ACC112 (cell line): ENCODE measurements around the gene CHPT1.
"Not testable (repeated sequence)": the region's sequence is repeated elsewhere in the genome, so short reads cannot be mapped to it uniquely, and the experiment has no call there.

Experiments
- H2AFZ ChIP-seq: fragments of 200-600 bp; sonication (generic); one replicate; pipeline ENCODE4 v1.6.0; 2017; ENCODE audit warnings: antibody characterized with exemption, low read length; ENCODE audit not compliant: unreplicated experiment
- H3K27ac ChIP-seq: fragments of 200-600 bp; sonication (generic); 2 replicates; pipeline ENCODE4 v1.5.1; 2014; ENCODE audit warnings: low read depth, mild to moderate bottlenecking, antibody characterized with exemption, low read length, moderate library complexity
- H3K27me3 ChIP-seq: fragments of 200-600 bp; sonication (generic); 2 replicates; pipeline ENCODE4 v1.6.1; 2014; ENCODE audit warnings: mild to moderate bottlenecking, antibody characterized with exemption, low read length, moderate library complexity, mixed read lengths; ENCODE audit not compliant: insufficient read depth
- H3K36me3 ChIP-seq: fragments of 200-600 bp; sonication (generic); 2 replicates; pipeline ENCODE4 v1.6.1; 2016; ENCODE audit warnings: mild to moderate bottlenecking, antibody characterized with exemption, low read length, moderate library complexity, mixed read lengths; ENCODE audit not compliant: insufficient read depth
- H3K4me1 ChIP-seq: fragments of 200-600 bp; sonication (generic); one replicate; pipeline ENCODE4 v1.6.1; 2016; ENCODE audit warnings: low read length, mixed read lengths; ENCODE audit not compliant: insufficient read depth, unreplicated experiment, control insufficient read depth
- H3K4me3 ChIP-seq: fragments of 200-600 bp; sonication (generic); 2 replicates; pipeline ENCODE4 v1.5.1; 2014; ENCODE audit warnings: mild to moderate bottlenecking, low read depth, low read length
- H3K79me2 ChIP-seq: fragments of 200-600 bp; sonication (generic); one replicate; pipeline ENCODE4 v1.6.0; 2016; ENCODE audit warnings: low read length; ENCODE audit not compliant: control insufficient read depth, unreplicated experiment, insufficient read depth

The CHPT1 gene

GRCh38 chr12:101722392-101722791 lies 25.0 kb downstream of the CHPT1 start:
- Histone ChIP-seq H3K4me3 (no peak overlapping the region), H3K36me3 (no peaks in the 10 kb centered on the region; the same call in 1 of the 2 replicates), H3K27ac (no peak overlapping the region), H3K79me2 (no peaks in the 10 kb centered on the region), H3K4me1 (peaks cover 4% of the 10 kb centered on the region), H3K27me3 (no peaks in the 10 kb centered on the region), H2AFZ (no peak overlapping the region)

- Histone ChIP-seq H3K4me3 (no peak overlapping the region), H3K27me3 (no peaks in the 10 kb centered on the region), H3K4me1 (no peaks in the 10 kb centered on the region), H2AFZ (no peak overlapping the region), H3K27ac (no peak overlapping the region), H3K36me3 (no peaks in the 10 kb centered on the region; the same call in 1 of the 2 replicates), H3K79me2 (no peaks in the 10 kb centered on the region)
These were observed 29.7 kb downstream of the CHPT1 start for GRCh38 chr12:101727098-101727497.

GRCh38 chr12:101729842-101730241 lies 32.4 kb downstream of the CHPT1 start:
- no peak overlapping the region for H2AFZ ChIP-seq
- no peaks in the 10 kb centered on the region for H3K4me1 ChIP-seq
- no peaks in the 10 kb centered on the region for H3K79me2 ChIP-seq
- no peaks in the 10 kb centered on the region; the same call in 1 of the 2 replicates for H3K36me3 ChIP-seq
- H3K27ac ChIP-seq, result no peak overlapping the region
- no peaks in the 10 kb centered on the region for H3K27me3 ChIP-seq
- no peak overlapping the region for H3K4me3 ChIP-seq

- Histone ChIP-seq H3K4me3 (no peak overlapping the region), H3K36me3 (no peaks in the 10 kb centered on the region; the same call in 1 of the 2 replicates), H2AFZ (no peak overlapping the region), H3K27me3 (no peaks in the 10 kb centered on the region), H3K4me1 (no peaks in the 10 kb centered on the region), H3K27ac (no peak overlapping the region), H3K79me2 (no peaks in the 10 kb centered on the region)
These were observed 34.9 kb downstream of the CHPT1 start for GRCh38 chr12:101732318-101732717.

- Histone ChIP-seq H2AFZ (no peak overlapping the region), H3K27me3 (no peaks in the 10 kb centered on the region), H3K36me3 (no peaks in the 10 kb centered on the region), H3K4me1 (no peaks in the 10 kb centered on the region), H3K27ac (no peak overlapping the region), H3K79me2 (no peaks in the 10 kb centered on the region), H3K4me3 (no peak overlapping the region)
These were observed 35.7 kb downstream of the CHPT1 start for GRCh38 chr12:101733166-101733565.

GRCh38 chr12:101734482-101734881 lies 37.0 kb downstream of the CHPT1 start:
- H3K27me3 ChIP-seq, H3K79me2 ChIP-seq, H3K27ac ChIP-seq, H3K36me3 ChIP-seq, H2AFZ ChIP-seq, H3K4me1 ChIP-seq, H3K4me3 ChIP-seq: not testable (repeated sequence)

GRCh38 chr12:101737476-101737875 lies 40.0 kb downstream of the CHPT1 start:
- no peaks in the 10 kb centered on the region for H3K79me2 ChIP-seq
- no peak overlapping the region for H3K27ac ChIP-seq
- peaks cover 2% of the 10 kb centered on the region; the same call in 1 of the 2 replicates for H3K36me3 ChIP-seq
- no peak overlapping the region for H3K4me3 ChIP-seq
- H3K4me1 ChIP-seq, result no peaks in the 10 kb centered on the region
- no peak overlapping the region for H2AFZ ChIP-seq
- H3K27me3 ChIP-seq, result no peaks in the 10 kb centered on the region

GRCh38 chr12:101738920-101739665 lies 41.7 kb downstream of the CHPT1 start, which contains the start of gene SYCP3:
Gene SYCP3 (minus strand): TSS chr12:101739462. CDS start chr12:101737935, 1,527 bp downstream.
- Histone ChIP-seq H3K36me3 (peaks cover 2% of the 10 kb centered on the region; the same call in 1 of the 2 replicates), H3K4me1 (no peaks in the 10 kb centered on the region), H3K27ac (no peak within 1 kb of the TSS)

GRCh38 chr12:101740566-101740965 lies 43.1 kb downstream of the CHPT1 start:
- H3K27me3 ChIP-seq, result no peaks in the 10 kb centered on the region
- no peak overlapping the region for H3K4me3 ChIP-seq
- no peaks in the 10 kb centered on the region for H3K79me2 ChIP-seq
- H3K4me1 ChIP-seq, result no peaks in the 10 kb centered on the region
- no peak overlapping the region for H2AFZ ChIP-seq
- H3K27ac ChIP-seq, result no peak overlapping the region
- H3K36me3 ChIP-seq, result peaks cover 2% of the 10 kb centered on the region; the same call in 1 of the 2 replicates

More at GRCh38 chr12:101738920-101739665, 41.7 kb downstream of the CHPT1 start, which contains the start of gene SYCP3:
- H3K4me3 ChIP-seq, result no peak within 1 kb of the TSS
- no peak within 1 kb of the TSS for H2AFZ ChIP-seq
- H3K79me2 ChIP-seq, result no peaks in the 10 kb centered on the region
- no peaks in the 10 kb centered on the region for H3K27me3 ChIP-seq

GRCh38 chr12:101740980-101741379 lies 43.5 kb downstream of the CHPT1 start:
- H3K79me2 ChIP-seq, result no peaks in the 10 kb centered on the region
- peaks cover 2% of the 10 kb centered on the region; the same call in 1 of the 2 replicates for H3K36me3 ChIP-seq
- no peak overlapping the region for H3K27ac ChIP-seq
- no peak overlapping the region for H2AFZ ChIP-seq
- no peaks in the 10 kb centered on the region for H3K27me3 ChIP-seq
- no peak overlapping the region for H3K4me3 ChIP-seq
- no peaks in the 10 kb centered on the region for H3K4me1 ChIP-seq

GRCh38 chr12:101743242-101743641 lies 45.8 kb downstream of the CHPT1 start:
- Histone ChIP-seq H3K4me1 (no peaks in the 10 kb centered on the region), H3K27ac (no peak overlapping the region), H3K79me2 (no peaks in the 10 kb centered on the region), H3K4me3 (no peak overlapping the region), H3K36me3 (peaks cover 2% of the 10 kb centered on the region; the same call in 1 of the 2 replicates), H3K27me3 (no peaks in the 10 kb centered on the region), H2AFZ (no peak overlapping the region)
